HCT116 (cell line): ENCODE data around the gene GYS2. TPM values are rescaled to one million over a fixed set of nuclear protein-coding genes. Genes with fewer than 3 reads are reported as not detected.

Experiments
- ATAC-seq: fragments of 200-7000 bp; cut with Tn5 transposase; 2 replicates; pipeline ENCODE4 v1.9.1; 2020; ENCODE audit warnings: mild to moderate bottlenecking, moderate library complexity
- BruUV-seq: library from RNA; stranded (reverse); fragments of 400-500 nt; replicated peaks from 2 replicates; lab custom pipeline; 2021; lab: Mats Ljungman, UMichigan
- CTCF ChIA-PET: fragments of 300-600 bp; sonication (Branson Sonifier 250); formaldehyde crosslinking; loops from one replicate; lab custom pipeline; 2021; ENCODE audit warnings: antibody characterized with exemption; lab: Charles Lee
- POLR2A ChIA-PET: fragments of 300-600, 350-600 bp; sonication (Branson Sonifier 250); formaldehyde crosslinking; loops from one replicate; lab custom pipeline; 2021; ENCODE audit warnings: antibody characterized with exemption; lab: Charles Lee
- RAD21 ChIA-PET, 2 experiments: fragments of 300-600 bp; sonication (Branson Sonifier 250); formaldehyde crosslinking; loops; one replicate each; lab custom pipeline; 2023; ENCODE audit warnings: low total read pairs in 2 of 2; ENCODE audit not compliant: uncharacterized antibody in 2 of 2, unreplicated experiment in 2 of 2, low non-redundant PET in 1 of 2; lab: Charles Lee
- DNase-seq: peaks from one replicate; pipeline ENCODE4 v3.0.0-alpha.2; 2010; ENCODE audit warnings: low read depth, low spot score
- H2AFZ ChIP-seq: fragments of 200-600 bp; shearing (Covaris generic), sonication (generic); 2 replicates; pipeline ENCODE4 v1.6.1; 2017; ENCODE audit warnings: low read depth, mixed run types, mixed read lengths, antibody characterized with exemption, low read length; ENCODE audit not compliant: poor library complexity, severe bottlenecking
- H3K27ac ChIP-seq: 2 replicates; pipeline ENCODE4 v1.5.1; 2012; ENCODE audit warnings: low read depth, low read length
- H3K27me3 ChIP-seq: fragments of 200-600 bp; sonication (generic); 2 replicates; pipeline ENCODE4 v1.6.1; 2016; ENCODE audit warnings: mixed run types, low read length, mixed read lengths; ENCODE audit not compliant: insufficient read depth
- H3K36me3 ChIP-seq, 2 experiments: fragments of 200-500 bp in 1 of 2; fragments of 200-600 bp in 1 of 2; sonication (Bioruptor generic) in 1 of 2; sonication (generic) in 1 of 2; 2 replicates each; pipeline versions ENCODE4 v1.5.1 to v1.6.1; 2014 to 2016; ENCODE audit warnings: low read length in 2 of 2, inconsistent platforms in 1 of 2, mixed read lengths in 1 of 2, mixed run types in 1 of 2; ENCODE audit not compliant: insufficient read depth in 2 of 2, control insufficient read depth in 1 of 2
- H3K4me1 ChIP-seq, 2 experiments: fragments of 200-600 bp in 1 of 2; sonication (generic) in 1 of 2; 2 replicates each; pipeline versions ENCODE4 v1.5.1 to v1.6.1; 2012 to 2017; ENCODE audit warnings: low read length in 2 of 2, inconsistent platforms in 1 of 2, mild to moderate bottlenecking in 1 of 2, mixed read lengths in 1 of 2, mixed run types in 1 of 2, moderate library complexity in 1 of 2; ENCODE audit not compliant: insufficient read depth in 2 of 2, control insufficient read depth in 1 of 2
- H3K4me2 ChIP-seq: fragments of 200-600 bp; sonication (generic); 2 replicates; pipeline ENCODE4 v1.6.1; 2017; ENCODE audit warnings: mixed run types, low read length, mixed read lengths
- H3K4me3 ChIP-seq, 2 experiments: fragments of 200-600 bp in 1 of 2; sonication (generic) in 1 of 2; replicated peaks in 1 of 2; 2 replicates each; pipeline ENCODE4 v1.5.1; 2011 to 2016; ENCODE audit warnings: low read length in 2 of 2, control low read depth in 1 of 2, low read depth in 1 of 2, mild to moderate bottlenecking in 1 of 2, mixed read lengths in 1 of 2, mixed run types in 1 of 2
- H3K79me2 ChIP-seq: fragments of 200-600 bp; sonication (generic); 2 replicates; pipeline ENCODE4 v1.6.1; 2017; ENCODE audit warnings: mild to moderate bottlenecking, mixed run types, low read length, moderate library complexity, mixed read lengths; ENCODE audit not compliant: insufficient read depth
- H3K9ac ChIP-seq: fragments of 200-600 bp; sonication (generic); 2 replicates; pipeline ENCODE4 v1.6.1; 2016; ENCODE audit warnings: low read length, mixed read lengths
- H3K9me2 ChIP-seq: fragments of 200-600 bp; sonication (generic), shearing (Covaris generic); 2 replicates; pipeline ENCODE4 v1.6.1; 2017; ENCODE audit warnings: mixed run types, mild to moderate bottlenecking, moderate library complexity; ENCODE audit not compliant: insufficient read depth
- H3K9me3 ChIP-seq, 2 experiments: fragments of 200-500 bp in 1 of 2; fragments of 200-600 bp in 1 of 2; sonication (Bioruptor generic) in 1 of 2; sonication (generic) in 1 of 2; 2 replicates each; pipeline ENCODE4 v1.6.1; 2014 to 2017; ENCODE audit warnings: low read length in 2 of 2, mixed read lengths in 2 of 2, inconsistent platforms in 1 of 2, low read depth in 1 of 2, mild to moderate bottlenecking in 1 of 2, mixed run types in 1 of 2, moderate library complexity in 1 of 2; ENCODE audit not compliant: control insufficient read depth in 1 of 2, insufficient read depth in 1 of 2
- H4K20me1 ChIP-seq: fragments of 200-600 bp; sonication (generic), shearing (Covaris generic); 2 replicates; pipeline ENCODE4 v1.6.1; 2017; ENCODE audit warnings: mixed run types, mild to moderate bottlenecking, moderate library complexity; ENCODE audit not compliant: insufficient read depth
- CBX3 ChIP-seq: IDR thresholded peaks from 2 replicates; pipeline ENCODE4 v1.6.1; 2012; ENCODE audit warnings: low read depth
- ELF1 ChIP-seq: IDR thresholded peaks from 2 replicates; pipeline ENCODE4 v1.6.1; 2012; ENCODE audit warnings: low read depth, borderline replicate concordance
- EZH2 ChIP-seq: fragments of 200-600 bp; sonication (generic); IDR thresholded peaks from 2 replicates; pipeline ENCODE4 v1.6.1; 2017; ENCODE audit warnings: antibody characterized with exemption, mixed run types
- EZH2phosphoT487 ChIP-seq: fragments of 200-600 bp; IDR thresholded peaks from 2 replicates; pipeline ENCODE4 v1.6.1; 2018; ENCODE audit warnings: antibody characterized with exemption, borderline replicate concordance
- FOSL1 ChIP-seq: IDR thresholded peaks from 2 replicates; pipeline ENCODE4 v1.6.1; 2012; ENCODE audit warnings: low read depth
- JUND ChIP-seq: IDR thresholded peaks from 2 replicates; pipeline ENCODE4 v1.6.1; 2012
- POLR2A ChIP-seq: IDR thresholded peaks from 2 replicates; pipeline ENCODE4 v1.7.0; 2011; ENCODE audit warnings: borderline replicate concordance; ENCODE audit not compliant: insufficient read depth, insufficient read length; ENCODE audit errors: extremely low read depth
- POLR2AphosphoS5 ChIP-seq: IDR thresholded peaks from 2 replicates; pipeline ENCODE4 v1.6.1; 2011; ENCODE audit warnings: mild to moderate bottlenecking, low read depth, low read length, moderate library complexity
- RAD21 ChIP-seq: IDR thresholded peaks from 2 replicates; pipeline ENCODE4 v1.6.1; 2012; ENCODE audit warnings: low read depth, mild to moderate bottlenecking
- SIN3A ChIP-seq: IDR thresholded peaks from 2 replicates; pipeline ENCODE4 v1.6.1; 2012; ENCODE audit warnings: low read depth
- ZFX ChIP-seq: fragments of 450-650 bp; IDR thresholded peaks from 2 replicates; pipeline ENCODE4 v1.6.1; 2017
- intact Hi-C: fragments of 100-400 bp; cut with micrococcal nuclease; formaldehyde crosslinking; loops from 2 replicates; pipeline ENCODE4 v1.10.0; 2022
- total RNA-seq: library from RNA; stranded (reverse); gene quantifications from one replicate; pipeline ENCODE4 v1.2.1, GENCODE V29; 2021; ENCODE audit not compliant: unreplicated experiment
- TF ChIP-seq, protein P1 (sequence below): IDR thresholded peaks from 2 replicates; pipeline ENCODE4 v1.6.1; 2012; ENCODE audit warnings: low read depth
- TF ChIP-seq, protein P2 (sequence below): IDR thresholded peaks from 2 replicates; pipeline ENCODE4 v1.6.1; 2012

GYS2 gene
- total RNA-seq, 1 experiment from 2014 or later: not detected

DNA sequence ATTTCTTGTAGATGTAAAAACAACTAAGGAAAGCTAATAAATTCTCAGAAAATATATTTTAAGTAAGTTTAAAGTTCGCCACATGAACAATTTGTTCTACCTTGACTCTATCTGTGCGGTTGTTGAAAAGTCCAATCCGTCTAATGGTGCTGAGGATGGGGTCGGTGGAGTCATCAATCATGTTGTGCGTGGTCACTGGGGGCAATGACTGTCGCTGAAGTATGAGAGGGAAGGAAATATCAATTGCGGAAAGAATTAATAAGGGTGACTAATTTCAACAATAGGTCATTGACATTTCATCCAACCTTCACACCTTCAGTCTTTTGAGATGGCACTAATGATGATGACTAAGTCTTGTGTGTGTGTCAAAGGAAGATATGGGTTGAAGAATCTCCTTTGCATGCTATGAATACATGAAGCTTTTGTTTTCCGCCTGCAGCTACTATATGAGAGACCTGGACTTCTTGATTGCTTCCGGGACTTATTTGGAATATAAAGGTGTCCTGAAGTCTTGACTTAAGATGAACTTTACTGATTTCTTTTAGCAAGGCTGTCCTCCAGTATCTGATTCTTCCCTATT is 46.5 kb downstream of the GYS2 start:
- DNase-seq (no peak), ATAC-seq (no peak)
- CTCF ChIA-PET: no interaction called here
- no peaks in the 10 kb centered on the region for H3K79me2 ChIP-seq
- BruUV-seq: no TSS peak
- H4K20me1 ChIP-seq: no peaks in the 10 kb centered on the region
- POLR2A ChIA-PET: no interaction called here
- no peak overlapping the region for H3K4me2 ChIP-seq
- H3K9me3 ChIP-seq: no peaks in the 10 kb centered on the region
- H3K9ac ChIP-seq: no peak overlapping the region
- no peaks in the 10 kb centered on the region for H3K4me1 ChIP-seq
- H3K27me3 ChIP-seq: no peaks in the 10 kb centered on the region
- no peak overlapping the region for H2AFZ ChIP-seq
- TF ChIP-seq SIN3A (no peak), FOSL1 (no peak), JUND (no peak), ELF1 (no peak), EZH2phosphoT487 (no peak), POLR2AphosphoS5 (no peak), ZFX (no peak), POLR2A (no peak), EZH2 (no peak), CBX3 (no peak), RAD21 (no peak)
- TF ChIP-seq, protein P1, sequence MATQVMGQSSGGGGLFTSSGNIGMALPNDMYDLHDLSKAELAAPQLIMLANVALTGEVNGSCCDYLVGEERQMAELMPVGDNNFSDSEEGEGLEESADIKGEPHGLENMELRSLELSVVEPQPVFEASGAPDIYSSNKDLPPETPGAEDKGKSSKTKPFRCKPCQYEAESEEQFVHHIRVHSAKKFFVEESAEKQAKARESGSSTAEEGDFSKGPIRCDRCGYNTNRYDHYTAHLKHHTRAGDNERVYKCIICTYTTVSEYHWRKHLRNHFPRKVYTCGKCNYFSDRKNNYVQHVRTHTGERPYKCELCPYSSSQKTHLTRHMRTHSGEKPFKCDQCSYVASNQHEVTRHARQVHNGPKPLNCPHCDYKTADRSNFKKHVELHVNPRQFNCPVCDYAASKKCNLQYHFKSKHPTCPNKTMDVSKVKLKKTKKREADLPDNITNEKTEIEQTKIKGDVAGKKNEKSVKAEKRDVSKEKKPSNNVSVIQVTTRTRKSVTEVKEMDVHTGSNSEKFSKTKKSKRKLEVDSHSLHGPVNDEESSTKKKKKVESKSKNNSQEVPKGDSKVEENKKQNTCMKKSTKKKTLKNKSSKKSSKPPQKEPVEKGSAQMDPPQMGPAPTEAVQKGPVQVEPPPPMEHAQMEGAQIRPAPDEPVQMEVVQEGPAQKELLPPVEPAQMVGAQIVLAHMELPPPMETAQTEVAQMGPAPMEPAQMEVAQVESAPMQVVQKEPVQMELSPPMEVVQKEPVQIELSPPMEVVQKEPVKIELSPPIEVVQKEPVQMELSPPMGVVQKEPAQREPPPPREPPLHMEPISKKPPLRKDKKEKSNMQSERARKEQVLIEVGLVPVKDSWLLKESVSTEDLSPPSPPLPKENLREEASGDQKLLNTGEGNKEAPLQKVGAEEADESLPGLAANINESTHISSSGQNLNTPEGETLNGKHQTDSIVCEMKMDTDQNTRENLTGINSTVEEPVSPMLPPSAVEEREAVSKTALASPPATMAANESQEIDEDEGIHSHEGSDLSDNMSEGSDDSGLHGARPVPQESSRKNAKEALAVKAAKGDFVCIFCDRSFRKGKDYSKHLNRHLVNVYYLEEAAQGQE: no peak
- TF ChIP-seq, protein P2, sequence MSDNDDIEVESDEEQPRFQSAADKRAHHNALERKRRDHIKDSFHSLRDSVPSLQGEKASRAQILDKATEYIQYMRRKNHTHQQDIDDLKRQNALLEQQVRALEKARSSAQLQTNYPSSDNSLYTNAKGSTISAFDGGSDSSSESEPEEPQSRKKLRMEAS: no peak
- H3K36me3 ChIP-seq: no peaks in the 10 kb centered on the region
- intact Hi-C loops: no loop called here
- no peak overlapping the region for H3K27ac ChIP-seq
- H3K9me2 ChIP-seq: no peaks in the 10 kb centered on the region
- no peak overlapping the region for H3K4me3 ChIP-seq
- RAD21 ChIA-PET: no interaction called here
